ENCODE measurements around the gene TSPAN6.

The TSPAN6 gene

DNA sequence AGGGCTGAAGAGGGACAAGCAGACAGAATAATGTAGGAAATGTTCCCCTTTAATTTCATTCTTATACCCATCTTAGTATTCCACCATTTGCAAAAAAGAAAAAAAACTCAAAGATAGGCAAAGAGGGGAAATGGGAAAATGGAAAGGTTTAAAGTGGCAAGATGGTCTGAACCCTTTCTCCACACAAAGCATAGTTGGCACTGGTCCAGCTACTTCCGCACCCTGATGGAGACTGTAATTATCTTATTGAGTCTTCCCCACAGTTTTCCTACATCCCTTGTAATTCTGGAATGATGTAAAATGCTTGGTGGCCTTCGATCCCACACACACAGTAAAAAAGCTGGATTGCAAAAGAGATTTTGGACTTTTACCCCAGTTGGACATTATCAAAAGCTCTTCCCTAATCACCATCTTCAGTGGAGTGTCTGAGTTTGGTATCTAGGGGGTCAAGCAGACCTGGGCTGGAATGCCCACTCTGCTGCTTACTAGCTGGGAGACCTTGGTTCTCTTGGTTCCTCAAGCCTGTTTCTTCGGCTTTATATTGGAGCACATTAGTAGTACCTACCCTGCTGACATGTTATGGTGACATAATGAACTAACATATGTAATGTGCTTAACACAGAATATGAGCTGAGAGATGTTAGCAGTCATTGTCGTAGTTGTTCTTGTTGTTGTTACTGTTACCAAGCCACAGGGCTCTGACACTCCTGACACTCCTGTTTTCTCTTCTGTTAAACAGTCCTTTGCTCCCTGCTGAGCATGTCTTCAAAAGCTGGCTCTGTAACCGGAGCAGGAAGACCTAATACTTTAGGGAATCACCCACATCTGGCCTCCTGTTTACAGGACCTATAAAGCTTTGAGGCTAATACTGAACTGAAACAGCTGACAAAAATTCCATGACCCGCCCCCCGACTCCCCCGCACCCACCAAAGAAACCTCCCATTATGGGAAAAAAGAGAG, 12.1 kb upstream of the TSPAN6 start:
- DNase-seq (ENCODE audit: low read depth): no peak
- no peak overlapping the region for H3K4me3 ChIP-seq (ENCODE audit: low read depth, low read length)
- no peak for TF ChIP-seq CTCF (IDR thresholded peaks at IDR 0.05; ENCODE audit: low read depth, low read length, missing control alignments)

- no peak overlapping the region for H3K4me3 ChIP-seq (ENCODE audit: low read depth, low read length)
- no peak for TF ChIP-seq CTCF (IDR thresholded peaks at IDR 0.05; ENCODE audit: low read depth, low read length, missing control alignments)
- no peak for DNase-seq (ENCODE audit: low read depth)
Measured at GRCh38 chrX:100647739-100648138, 11.1 kb upstream of the TSPAN6 start.

GRCh38 chrX:100647095-100647494, 10.5 kb upstream of the TSPAN6 start:
- H3K4me3 ChIP-seq (ENCODE audit: low read depth, low read length): no peak overlapping the region
- TF ChIP-seq CTCF (IDR thresholded peaks at IDR 0.05; ENCODE audit: low read depth, low read length, missing control alignments): no peak
- DNase-seq (ENCODE audit: low read depth): no peak

- no peak for DNase-seq (ENCODE audit: low read depth)
- no peak overlapping the region for H3K4me3 ChIP-seq (ENCODE audit: low read depth, low read length)
- TF ChIP-seq CTCF (IDR thresholded peaks at IDR 0.05; ENCODE audit: low read depth, low read length, missing control alignments): no peak
Measured at GRCh38 chrX:100645106-100645505, 8.5 kb upstream of the TSPAN6 start.

- no peak for TF ChIP-seq CTCF (IDR thresholded peaks at IDR 0.05; ENCODE audit: low read depth, low read length, missing control alignments)
- DNase-seq (ENCODE audit: low read depth): no peak
- no peak within 1 kb of the TSS for H3K4me3 ChIP-seq (ENCODE audit: low read depth, low read length)
Measured at GRCh38 chrX:100643956-100644860, 7.6 kb upstream of the TSPAN6 start, which contains the start of gene SRPX2. SRPX2 (plus strand) TSS chrX:100644199; CDS start chrX:100646323, 2,124 bp downstream.

- TF ChIP-seq CTCF (IDR thresholded peaks at IDR 0.05; ENCODE audit: low read depth, low read length, missing control alignments): no peak
- no peak for DNase-seq (ENCODE audit: low read depth)
- no peak overlapping the region for H3K4me3 ChIP-seq (ENCODE audit: low read depth, low read length)
Measured at GRCh38 chrX:100643212-100643611, 6.6 kb upstream of the TSPAN6 start.
